DMS53 treated with DMSO at 0.1 percent for 48 hours (cell line): ENCODE data around the gene ARL8B.
"Not testable (repeated sequence)": the region's sequence is repeated elsewhere in the genome, so short reads cannot be mapped to it uniquely, and the experiment has no call there.

Source experiments
- DNase-seq: peaks from one replicate; lab custom pipeline; 2025; ENCODE audit not compliant: unreplicated experiment; lab: John Stamatoyannopoulos, UW

The ARL8B gene

GRCh38 chr3:5122030-5122740 is at the start of gene ARL8B:
Gene ARL8B (plus strand): TSS chr3:5122292. CDS start chr3:5122466, 174 bp downstream.
- peak; percentile 37 for DNase-seq

DNA sequence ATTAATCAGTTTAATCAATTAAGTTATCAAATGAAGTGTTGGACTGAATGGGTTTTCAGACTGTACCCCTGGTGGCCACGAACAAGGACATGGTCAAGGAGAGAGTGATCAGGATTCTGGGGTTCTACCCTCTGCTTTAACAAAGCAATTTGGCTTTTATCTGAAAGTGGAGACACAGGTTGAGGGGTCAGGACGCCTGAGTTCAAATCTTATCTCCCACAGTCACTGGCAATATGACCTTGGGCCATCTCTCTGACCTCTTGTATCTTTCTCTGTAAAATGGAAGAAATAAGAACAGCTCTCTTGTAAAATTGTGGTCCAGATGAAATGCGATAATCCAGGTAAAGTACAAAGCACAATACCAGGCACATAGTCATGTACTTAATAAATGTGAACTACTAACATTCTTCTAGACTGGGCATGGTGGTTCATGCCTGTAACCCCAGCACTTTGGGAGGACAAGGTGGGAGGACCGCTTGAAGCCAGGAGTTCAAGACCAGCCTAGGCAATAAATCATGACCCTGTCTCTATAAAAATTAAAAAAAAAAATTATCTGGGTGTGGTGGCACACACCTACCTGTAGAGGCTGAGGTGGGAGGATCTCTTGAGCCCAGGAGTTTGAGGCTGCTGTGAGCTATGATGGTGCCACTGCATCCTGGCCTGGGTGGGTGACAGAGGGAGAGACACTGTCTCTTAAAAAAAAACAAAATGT is 48.6 kb upstream of the ARL8B start:
- no peak for DNase-seq

DNA sequence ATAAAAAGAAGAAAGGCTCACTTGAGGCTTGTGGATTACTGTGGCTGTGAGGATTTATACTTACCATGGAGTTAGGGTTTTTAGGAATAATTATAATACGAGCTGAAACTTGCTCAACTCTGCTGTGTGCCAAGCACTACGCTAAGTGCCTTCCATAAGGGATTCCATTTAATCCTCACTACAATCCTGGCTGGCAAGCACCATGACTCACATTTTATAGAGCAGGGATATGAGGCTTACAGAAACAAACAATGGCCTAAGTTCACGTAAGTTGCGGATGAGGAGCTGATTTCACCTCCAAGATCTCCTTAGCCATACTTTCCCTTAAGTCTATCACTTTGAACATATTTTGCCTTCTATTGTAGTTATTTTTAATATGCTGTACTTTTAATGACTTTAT is 43.9 kb upstream of the ARL8B start:
- DNase-seq, result no peak

- no peak for DNase-seq
Measured at GRCh38 chr3:5079761-5080160, 42.3 kb upstream of the ARL8B start.

DNA sequence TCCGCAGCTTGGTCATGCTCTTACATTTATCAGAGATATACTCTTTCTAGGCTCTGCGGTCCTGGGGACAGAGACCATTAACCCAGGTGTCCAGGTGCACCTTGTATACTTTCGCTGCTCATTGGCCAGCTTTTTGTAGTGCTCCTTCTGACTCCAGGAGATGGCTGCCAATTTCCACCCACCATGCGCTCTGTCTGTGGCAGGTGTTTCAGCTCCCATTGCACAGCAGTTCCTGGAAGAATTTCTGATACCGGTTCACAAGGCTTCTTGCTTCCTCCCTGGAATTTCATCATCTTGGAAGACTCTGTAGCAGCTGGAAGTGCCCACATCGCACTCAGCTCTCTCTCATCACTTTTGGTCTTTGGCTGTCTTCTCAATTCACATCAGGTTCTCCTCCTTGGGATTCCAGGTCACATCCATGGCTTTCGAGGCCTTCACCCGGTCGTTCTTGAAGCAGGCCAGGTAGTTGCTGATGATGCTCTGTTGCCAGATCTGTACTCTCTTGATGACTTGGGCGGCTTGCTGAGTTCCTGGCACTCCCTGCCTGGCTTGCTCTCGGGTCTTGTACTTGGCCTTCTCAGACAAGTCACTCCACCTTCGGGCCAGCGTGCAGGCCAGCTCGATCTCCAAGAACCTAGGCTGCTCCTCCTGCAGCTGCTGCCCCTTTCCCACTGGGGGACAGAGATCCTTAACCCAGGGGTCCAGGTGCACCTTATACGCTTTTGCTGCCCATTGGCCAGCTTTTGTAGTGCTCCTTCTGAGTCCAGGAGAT is 41.1 kb upstream of the ARL8B start:
- no peak for DNase-seq

GRCh38 chr3:5081973-5082788 is 39.9 kb upstream of the ARL8B start:
- DNase-seq, result not testable (repeated sequence)

DNA sequence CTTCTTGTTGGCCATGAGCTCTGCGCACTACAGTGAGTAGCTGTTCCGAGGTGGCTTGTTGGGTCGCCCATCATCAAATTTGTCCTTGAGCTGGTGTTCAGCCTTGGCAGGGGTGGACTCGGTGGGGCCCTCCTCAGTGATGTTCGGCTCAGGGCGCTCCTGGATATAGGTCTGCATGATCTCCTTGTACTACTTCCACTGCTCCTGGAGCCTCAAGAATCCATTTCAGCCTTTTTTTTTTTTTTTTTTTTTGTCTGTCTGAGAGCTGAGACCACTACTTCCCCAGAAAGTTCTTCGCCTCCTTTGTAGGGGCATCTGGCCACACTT is 39.3 kb upstream of the ARL8B start:
- DNase-seq, result no peak

DNA sequence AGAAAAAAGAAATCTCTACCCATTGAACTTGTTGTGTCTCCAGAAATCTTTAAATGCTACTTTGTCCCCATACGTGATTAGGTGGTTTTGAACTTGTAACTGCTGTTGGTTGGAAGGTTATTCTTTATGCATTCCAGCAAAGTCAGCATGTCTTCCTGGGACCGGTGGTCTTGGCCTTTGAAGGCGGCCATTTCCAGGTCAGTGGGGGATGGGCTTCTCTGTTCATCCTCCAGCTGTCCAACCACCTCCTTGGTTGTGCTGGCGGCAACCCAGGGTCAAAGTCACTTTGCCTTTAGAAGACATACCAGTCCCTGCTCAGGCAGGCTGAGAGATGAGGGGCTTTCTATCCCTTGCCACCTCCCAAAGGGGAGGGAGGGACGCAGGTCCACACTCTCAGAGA is 37.9 kb upstream of the ARL8B start:
- no peak for DNase-seq

DNA sequence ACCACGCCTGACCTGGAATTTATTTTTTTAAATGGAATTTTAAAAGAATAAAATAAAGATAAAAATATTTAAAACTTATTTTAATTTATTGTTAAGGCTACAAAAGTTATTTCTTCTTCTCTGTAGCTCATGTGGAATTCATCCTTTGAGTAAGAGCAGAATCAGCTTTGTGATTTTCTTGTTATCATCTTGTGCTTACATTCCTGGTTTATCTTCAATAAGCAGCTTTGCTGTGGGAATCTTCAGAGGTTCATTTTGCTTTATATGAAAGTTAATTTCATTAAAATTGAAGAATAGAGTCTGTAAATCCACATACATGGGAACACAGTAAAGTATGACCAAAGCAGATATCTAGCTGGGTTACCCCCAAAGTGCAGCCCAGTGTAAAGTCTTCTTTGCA is 35.4 kb upstream of the ARL8B start:
- DNase-seq, result no peak

DNA sequence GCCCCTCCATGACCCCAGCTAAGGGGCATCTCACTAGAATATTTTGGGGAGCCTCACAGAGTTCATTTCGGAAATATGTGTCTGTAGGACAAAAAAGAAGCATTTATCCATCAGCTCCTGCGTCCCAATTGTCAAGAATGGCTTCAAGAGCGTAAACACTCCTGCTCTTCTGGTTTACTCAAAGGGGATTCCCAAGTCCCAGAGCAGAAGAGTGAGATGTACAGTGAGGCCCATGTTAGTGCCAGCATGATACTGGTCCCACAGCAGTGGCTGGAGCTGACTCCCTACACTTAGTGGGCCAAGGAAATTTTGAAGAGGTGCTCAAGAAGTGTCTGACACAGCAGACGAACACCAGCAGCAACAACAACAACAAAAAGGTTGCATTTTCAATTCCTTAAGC is 34.9 kb upstream of the ARL8B start:
- no peak for DNase-seq

- DNase-seq, result no peak
Measured at GRCh38 chr3:5090197-5090596, 31.9 kb upstream of the ARL8B start.

DNA sequence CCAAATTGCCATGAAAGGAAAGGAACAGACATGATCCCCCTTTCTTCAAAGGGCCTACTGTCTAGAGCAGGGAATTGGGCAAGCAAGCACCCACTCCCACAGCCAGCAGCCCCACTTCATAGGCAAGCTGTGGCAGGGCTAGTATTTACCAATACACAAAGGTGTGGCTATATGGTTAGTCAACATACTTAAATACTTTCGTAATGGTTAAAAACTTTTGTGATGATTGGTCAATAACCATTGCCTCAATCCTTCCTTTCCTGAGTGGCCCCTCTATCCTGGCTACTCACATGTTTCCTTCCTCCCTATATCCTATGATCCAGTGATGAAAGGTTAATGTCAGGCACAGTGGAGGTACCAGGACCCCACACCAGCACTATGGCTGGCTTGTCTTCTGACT is 30.1 kb upstream of the ARL8B start:
- DNase-seq, result no peak

DNA sequence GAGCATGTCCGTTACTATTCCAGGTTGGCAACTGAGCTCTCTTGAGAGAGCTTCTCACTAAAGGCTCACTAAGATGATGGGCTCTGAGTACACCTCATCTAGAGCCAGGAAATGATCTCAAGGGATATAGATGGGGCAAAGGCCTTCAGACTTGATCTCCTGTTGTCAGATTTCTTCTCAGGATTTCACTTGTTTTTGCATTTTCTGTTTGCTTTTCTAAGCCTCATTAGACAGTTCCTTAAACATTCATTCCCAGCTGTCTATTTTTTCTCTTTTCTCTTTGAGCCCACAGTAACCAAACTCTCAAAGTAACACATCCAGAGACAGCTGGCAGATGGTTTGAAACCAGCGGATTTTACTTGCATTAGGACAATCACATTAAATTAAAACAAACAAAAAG is 28.4 kb upstream of the ARL8B start:
- no peak for DNase-seq

DNA sequence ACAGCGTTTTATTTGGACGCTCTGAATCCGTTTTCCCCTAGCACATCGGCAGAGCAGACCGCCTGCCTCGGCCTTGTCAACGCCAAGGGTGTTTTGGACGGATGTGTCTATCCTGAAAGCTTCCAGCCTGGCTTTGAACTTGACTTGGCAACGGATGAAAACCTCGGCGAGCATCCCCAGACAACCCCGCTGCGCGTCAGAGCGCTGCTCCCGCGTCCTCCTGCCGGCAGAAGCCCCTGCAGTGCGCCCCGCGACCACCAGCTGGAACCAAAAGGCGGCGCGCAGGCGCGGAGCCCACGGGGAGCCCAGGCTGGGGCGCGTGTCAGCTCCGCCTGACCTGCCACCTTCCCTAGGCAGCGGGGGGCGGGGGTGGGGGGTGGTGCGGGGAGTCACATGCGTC is 26.2 kb upstream of the ARL8B start:
- DNase-seq, result no peak

DNA sequence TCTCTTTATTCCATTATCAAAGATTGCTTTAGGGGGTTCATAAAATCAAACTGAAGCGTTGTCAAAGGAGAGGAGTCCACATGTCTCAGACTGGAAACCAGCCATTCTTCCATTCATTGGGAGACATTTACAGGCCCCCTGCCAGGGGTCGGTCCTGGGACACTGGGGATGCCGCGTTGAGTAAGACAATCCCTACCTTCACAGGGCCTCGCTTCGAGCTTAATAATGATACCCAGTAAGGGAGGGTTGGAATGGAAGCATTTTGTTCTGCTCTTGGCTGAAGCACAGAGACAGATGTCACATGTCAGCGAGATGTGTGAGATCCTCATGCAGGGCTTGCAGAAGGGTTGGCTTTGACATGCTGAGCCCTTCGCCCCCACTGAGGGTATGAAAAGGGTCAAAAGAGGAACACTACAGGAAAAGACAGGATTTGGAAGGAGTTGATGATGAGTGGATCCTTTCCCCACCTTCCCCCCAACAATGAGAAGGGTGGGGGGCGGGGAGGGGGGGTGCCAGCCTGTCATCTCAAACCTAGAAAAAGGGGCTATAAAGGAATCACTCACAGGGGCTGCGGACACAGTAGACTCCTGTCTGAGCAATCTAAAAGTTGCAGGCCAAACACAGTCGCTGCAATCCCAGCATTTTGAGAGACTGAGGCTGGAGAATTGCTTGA is 25.6 kb upstream of the ARL8B start:
- no peak for DNase-seq

- no peak for DNase-seq
Measured at GRCh38 chr3:5098346-5098745, 23.7 kb upstream of the ARL8B start.

- DNase-seq, result no peak
Measured at GRCh38 chr3:5102532-5102931, 19.6 kb upstream of the ARL8B start.

- no peak for DNase-seq
Measured at GRCh38 chr3:5103743-5104142, 18.3 kb upstream of the ARL8B start.

DNA sequence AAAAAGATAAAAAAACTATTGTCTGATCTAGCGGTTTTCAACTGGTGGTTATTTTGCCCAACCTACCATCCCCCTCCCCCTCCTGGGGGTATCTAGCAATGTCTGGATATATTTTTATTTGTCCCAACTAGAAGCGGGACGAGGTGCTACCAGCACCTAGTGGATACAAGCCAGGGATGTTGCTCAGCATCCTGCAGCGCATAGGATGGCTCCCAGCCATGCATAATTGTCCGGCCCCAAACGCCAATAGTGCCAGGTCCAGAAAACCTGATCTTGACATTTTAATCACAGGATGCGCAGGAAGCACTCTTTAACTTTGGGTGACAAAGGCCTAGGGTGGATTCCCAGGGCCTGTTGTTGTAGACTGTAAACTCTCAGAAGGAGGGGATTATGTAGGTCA is 17.0 kb upstream of the ARL8B start:
- DNase-seq, result no peak

GRCh38 chr3:5106371-5106770 is 15.7 kb upstream of the ARL8B start:
- not testable (repeated sequence) for DNase-seq

GRCh38 chr3:5106933-5107334 is 15.2 kb upstream of the ARL8B start:
- not testable (repeated sequence) for DNase-seq
